Stimulated activated CD4-positive, alpha-beta T cell treated with anti-CD3 and anti-CD28 coated beads, Interleukin-4, amount 100 ng/mL, for 1 hour (primary cell): ENCODE measurements around the gene LOXHD1.

Source experiments
- DNase-seq: peaks from one replicate; pipeline ENCODE4 v3.0.0-alpha.2; 2020

The LOXHD1 gene

DNA sequence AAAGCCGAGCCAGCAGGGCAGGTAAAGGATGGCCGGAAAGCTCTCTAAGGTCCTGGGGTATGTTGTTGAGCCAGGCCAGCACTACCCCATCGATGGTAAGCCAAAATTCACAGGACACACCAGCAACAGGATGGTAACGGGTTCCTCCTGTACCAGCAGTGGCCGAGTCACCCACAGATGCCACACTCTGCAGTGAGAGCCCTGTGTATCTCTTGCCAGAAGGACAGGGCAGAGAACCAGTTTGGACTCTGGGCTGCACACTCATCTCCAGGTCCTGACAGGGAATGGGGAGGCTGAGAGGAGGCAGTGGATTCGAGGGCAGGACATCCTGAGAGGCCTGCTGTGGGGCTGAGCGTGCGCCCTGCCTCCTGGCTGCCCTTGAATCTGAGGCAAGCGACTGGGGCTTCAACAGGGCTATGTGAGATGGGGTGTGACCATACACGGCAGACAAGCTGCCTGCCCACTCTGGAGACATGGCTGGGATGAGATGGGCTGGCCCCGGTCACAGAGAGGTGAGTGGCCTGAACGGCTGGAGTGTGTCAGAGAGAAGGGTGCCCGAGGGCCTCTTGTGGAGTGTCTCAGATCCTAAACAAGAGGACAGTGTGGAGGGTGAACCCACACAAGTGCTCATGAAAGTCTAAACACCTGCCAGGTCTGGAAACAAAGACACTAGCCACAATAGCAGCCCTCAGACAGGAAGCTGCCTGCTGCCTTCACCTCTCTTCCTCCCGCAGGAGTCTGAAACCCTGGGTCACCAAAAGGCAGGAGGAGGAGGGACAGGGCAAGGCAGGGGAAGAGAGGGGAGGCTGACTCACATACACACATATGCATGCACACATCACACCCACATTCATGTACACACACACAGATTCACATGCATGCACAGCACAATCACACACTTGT is 182.3 kb downstream of the LOXHD1 start:
- no peak for DNase-seq

GRCh38 chr18:46471809-46472498 is 185.1 kb downstream of the LOXHD1 start:
- DNase-seq: no peak

- DNase-seq: no peak
These were observed 186.3 kb downstream of the LOXHD1 start for GRCh38 chr18:46470714-46471113.

GRCh38 chr18:46469186-46469915 is 187.7 kb downstream of the LOXHD1 start:
- no peak for DNase-seq

- no peak for DNase-seq
These were observed 188.4 kb downstream of the LOXHD1 start for GRCh38 chr18:46468426-46469180.

DNA sequence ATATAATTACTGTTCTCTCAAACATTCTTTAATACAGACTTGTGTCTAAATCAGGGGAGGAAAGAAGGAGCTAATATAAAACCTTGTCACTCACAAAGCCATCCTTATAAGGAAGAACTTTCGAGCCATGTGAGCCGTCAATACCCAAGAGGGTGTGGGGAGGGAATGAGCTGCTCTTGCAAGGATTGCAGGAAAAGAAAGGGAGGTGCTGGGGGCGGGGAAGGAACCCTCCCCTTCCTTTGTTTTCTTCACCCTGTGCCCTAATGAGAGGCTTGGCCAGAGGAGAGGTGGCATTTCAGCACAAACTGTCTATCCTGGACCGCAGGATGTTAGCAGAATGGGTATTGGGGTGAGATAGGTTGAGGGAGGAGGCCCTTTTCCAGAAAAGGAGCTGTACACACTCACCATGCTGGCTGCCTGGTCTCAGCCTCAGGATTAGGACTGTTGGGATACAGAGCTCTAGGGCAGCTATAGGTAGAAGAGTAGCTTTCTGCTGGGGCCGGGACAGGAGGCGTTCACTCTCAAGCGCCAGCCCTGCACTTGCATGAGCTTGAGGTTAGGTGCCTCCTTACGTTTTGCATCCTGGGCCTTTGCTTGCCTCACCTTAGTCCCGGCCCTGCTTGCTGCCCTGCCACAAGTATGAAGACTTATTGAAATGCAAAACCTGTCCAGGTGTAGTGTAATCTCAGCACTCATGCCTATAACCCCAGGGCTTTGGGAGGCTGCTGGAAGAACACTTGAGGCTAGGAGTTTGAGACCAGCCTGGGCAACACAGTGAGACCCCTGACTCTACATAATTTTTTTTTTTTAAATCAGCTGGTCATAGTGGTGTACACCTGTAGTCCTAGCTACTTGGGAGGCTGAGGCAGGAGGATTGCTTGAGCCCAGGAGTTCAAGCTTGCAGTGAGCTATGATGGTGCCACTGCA is 190.5 kb downstream of the LOXHD1 start:
- no peak for DNase-seq

DNA sequence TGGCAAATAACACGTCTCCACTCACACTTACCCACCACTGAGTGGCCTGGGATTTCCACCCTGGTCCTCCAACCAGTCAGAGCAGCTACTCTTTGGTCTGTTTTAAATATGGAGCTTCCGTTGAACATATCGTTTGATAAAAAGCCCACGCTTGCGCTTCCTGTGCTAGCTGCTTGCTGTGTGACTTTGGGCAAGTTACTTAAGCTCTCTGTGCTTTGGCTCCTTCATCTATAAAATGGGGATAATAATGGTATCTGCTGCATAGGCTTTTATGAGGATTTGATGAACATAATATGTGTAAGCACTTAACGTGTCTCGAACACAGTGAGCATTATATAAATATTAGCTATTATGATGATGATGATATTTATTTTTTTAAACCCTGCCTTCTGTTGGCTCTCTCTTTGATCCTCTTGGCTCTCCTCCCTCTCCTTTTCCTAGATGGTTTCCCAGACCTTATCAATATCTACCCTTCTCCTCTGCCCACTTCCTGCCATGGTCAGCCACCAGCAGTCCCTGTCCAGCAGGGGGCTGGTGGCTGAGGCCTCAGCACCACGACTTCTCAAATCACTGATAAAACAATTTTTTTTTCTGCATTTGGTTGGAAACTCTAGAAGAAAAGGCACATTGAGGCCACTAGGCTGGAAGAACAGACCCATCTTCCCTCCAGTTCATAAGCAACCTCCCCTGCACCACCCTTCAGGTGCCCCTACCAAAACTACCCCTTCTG is 191.9 kb downstream of the LOXHD1 start:
- DNase-seq: no peak

- DNase-seq: no peak
These were observed 194.5 kb downstream of the LOXHD1 start for GRCh38 chr18:46462523-46462922.

GRCh38 chr18:46461993-46462392 is 195.0 kb downstream of the LOXHD1 start:
- DNase-seq: no peak

GRCh38 chr18:46460754-46461153 is 196.3 kb downstream of the LOXHD1 start:
- no peak for DNase-seq

- no peak for DNase-seq
These were observed 197.1 kb downstream of the LOXHD1 start for GRCh38 chr18:46459789-46460455.

DNA sequence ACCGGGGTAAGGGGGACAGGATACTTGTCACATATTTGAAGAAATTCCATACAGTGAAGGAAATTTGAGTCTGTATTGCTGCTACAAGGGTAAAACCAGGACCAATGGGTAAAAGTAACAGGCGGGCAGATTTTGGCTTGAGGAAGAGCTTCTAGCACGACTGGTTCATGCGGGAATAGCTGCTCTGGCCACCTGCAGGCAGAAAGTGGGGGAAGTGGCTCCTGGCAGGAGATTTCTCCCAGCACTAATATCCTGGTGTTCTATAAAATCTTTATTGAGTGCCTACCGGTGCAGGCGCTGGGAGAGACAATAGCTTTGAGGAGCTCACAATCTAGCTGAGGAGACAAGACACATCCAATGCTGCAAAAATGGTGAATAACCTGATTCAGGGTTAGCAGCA is 198.5 kb downstream of the LOXHD1 start:
- DNase-seq: no peak

- DNase-seq: no peak
These were observed 200.3 kb downstream of the LOXHD1 start for GRCh38 chr18:46456691-46457090.

- no peak for DNase-seq
These were observed 204.2 kb downstream of the LOXHD1 start for GRCh38 chr18:46452820-46453219.

- DNase-seq: no peak
These were observed 207.5 kb downstream of the LOXHD1 start for GRCh38 chr18:46449499-46449898.

DNA sequence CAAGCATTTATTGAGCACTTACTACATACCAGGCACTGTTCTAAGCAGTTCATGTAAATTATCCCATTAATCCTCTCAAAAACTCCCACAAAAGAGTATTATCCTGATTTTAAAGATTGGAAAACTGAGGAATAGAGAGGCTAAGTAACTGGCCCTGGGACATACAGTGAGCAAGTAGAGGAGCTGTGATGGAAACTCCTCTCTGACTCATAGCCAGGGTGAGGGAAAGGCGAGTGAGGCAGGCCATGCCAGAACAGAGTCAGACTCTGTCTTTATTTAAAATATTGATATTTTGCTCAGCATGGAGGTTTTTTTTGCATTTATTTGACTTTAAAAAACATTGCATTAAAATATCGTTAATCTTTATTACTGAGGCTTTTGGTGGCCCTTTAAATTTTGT is 208.0 kb downstream of the LOXHD1 start:
- no peak for DNase-seq

- DNase-seq: no peak
These were observed 208.7 kb downstream of the LOXHD1 start for GRCh38 chr18:46448347-46448746.

DNA sequence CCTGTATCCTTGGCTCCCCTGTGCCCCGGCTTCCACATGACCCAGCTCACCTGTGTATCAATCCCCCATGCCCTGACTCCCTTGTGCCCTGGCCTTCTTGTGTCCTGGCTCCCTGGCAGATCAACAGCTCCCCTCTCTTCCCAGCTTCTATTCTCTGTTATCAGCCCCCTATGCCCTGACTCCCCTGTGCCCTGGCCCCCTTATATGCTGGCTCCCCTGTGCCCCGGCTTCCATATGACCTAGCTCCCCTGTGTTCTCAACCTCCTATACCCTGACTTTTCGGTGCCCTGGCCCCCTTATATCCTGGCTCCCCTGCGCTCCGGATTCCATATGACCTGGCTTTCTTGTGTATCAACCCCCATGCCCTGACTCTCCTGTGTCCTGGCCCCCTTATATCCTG is 209.2 kb downstream of the LOXHD1 start:
- no peak for DNase-seq

DNA sequence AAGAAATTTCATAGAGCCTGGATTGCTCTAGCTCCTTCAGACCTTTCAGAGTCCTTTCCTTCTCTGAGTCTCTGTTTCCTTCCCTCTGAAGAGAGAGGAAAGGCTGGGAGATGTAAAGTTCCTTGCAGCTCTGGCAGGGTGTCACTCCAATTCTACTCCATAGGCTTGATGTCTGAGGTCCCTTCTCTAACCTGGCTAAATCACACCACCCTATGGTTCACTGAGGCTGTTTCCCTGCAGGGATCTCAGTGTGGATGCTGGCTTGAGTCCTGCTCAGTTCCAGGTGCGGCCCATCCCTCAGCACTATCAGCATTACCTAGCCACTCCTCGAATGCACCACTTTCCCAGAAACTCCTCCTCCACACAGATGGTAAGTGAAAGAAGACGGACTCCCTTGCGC is 209.7 kb downstream of the LOXHD1 start:
- DNase-seq: no peak
